ENCODE data around the gene GLI2. TPM values are rescaled to one million over a fixed set of nuclear protein-coding genes. Genes with fewer than 3 reads are reported as not detected.

GLI2 gene
- polyA plus RNA-seq, 4 donors: 1.2 to 3.6 TPM; not detected in 2

DNA sequence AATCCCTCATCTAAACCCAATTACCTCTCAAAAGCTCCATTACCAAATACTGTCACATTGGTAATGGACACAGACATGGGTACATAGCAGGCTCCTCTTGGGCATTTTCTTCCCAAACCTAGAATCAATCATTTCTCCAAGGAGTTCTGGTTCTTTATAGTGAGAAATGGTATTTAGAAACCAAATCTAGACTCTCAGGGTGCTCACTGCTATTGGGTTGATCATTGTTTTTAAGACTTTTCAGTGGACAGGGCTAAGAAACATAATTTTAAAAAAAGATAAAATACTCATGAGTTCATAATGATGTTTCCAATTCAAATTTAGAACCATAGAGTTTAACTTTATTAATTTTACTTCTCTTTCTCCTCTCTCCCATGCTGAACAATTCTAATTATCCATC lies 9.4 kb upstream of the GLI2 start:
- no peaks in the 10 kb centered on the region for H3K36me3 ChIP-seq (ENCODE audit: control insufficient read depth in 3 of 3, insufficient read depth in 2 of 3, low read depth in 1 of 3, low read length in 3 of 3)

DNA sequence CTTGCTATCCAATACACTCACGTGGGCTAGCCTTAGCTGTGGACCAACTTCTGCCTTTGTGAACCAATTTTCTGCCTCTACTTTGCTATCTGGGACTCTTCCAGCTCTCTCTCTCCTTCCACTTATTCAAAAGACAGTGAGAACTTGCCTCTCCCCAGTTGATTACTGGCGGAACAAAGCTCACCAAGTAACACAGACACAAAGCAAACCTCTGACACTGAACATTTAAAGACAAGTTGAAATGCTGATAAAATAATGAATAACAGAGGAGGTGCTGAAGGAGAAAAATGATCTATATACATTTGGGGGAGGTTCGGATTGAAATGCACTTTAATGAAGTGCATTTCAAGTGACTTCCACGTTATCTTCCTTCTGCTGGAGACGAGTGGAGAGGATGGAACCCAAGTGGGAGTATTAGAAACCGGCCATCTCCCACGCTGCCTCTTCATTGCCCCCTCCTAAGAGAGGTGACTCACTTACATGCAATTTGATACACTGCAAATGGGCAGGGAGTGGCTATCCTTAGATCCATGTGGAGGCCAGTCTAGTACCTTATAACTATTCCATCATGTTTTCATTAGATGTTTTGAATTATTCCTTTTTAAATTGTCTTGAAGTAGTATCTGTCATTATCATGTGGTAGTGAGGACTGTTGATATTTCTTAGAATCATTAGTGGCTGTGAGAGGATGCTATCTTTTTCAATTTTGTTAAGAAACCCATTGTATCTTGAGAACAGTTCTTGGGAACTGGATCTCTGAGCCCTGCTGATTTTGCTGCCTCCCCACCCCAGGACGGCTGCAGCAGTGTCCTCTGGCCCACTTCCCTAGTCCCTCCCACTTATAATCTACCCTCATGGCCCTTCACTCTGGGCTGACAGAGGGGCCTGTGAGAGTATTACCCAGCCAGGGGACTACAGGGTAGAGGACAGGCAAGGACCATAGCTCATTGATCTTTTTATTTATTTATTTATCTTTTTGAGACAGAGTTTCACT lies 6.0 kb upstream of the GLI2 start:
- peaks cover 1 to 34% (median 2%) of the 10 kb centered on the region in 3 donors for H3K27me3 ChIP-seq (ENCODE audit: control insufficient read depth in 3 of 3, insufficient read depth in 3 of 3, low read length in 3 of 3)
- DNase-seq (no peak), FAIRE-seq (no peak)
- H3K4me3 ChIP-seq (ENCODE audit: low read depth in 1 of 3, low read length in 3 of 3): no peak overlapping the region
- H3K4me1 ChIP-seq (ENCODE audit: control insufficient read depth in 3 of 3, insufficient read depth in 2 of 3, low read depth in 1 of 3, low read length in 2 of 3): no peaks in the 10 kb centered on the region
- 35 to 49% (median 35%) methylated on average over 8 of the region's 8 CpGs for WGBS, 3 donors
- H3K36me3 ChIP-seq (ENCODE audit: control insufficient read depth in 3 of 3, insufficient read depth in 2 of 3, low read depth in 1 of 3, low read length in 3 of 3): no peaks in the 10 kb centered on the region
- no peak overlapping the region for H3K27ac ChIP-seq (ENCODE audit: low read depth in 1 of 3, low read length in 2 of 3)
- H3K9me3 ChIP-seq (ENCODE audit: control insufficient read depth in 2 of 2, insufficient read depth in 1 of 2, low read depth in 1 of 2, low read length in 1 of 2): peaks cover 0 to 8% of the 10 kb centered on the region in 2 donors

More for the DNA sequence above, 9.4 kb upstream of the GLI2 start:
- Histone ChIP-seq H3K27ac (ENCODE audit: low read depth in 1 of 3, low read length in 2 of 3) (no peak overlapping the region), H3K4me1 (ENCODE audit: control insufficient read depth in 3 of 3, insufficient read depth in 2 of 3, low read depth in 1 of 3, low read length in 2 of 3) (no peaks in the 10 kb centered on the region), H3K27me3 (ENCODE audit: control insufficient read depth in 3 of 3, insufficient read depth in 3 of 3, low read length in 3 of 3) (peaks cover 0 to 21% (median 4%) of the 10 kb centered on the region in 3 donors), H3K4me3 (ENCODE audit: low read depth in 1 of 3, low read length in 3 of 3) (no peak overlapping the region), H3K9me3 (ENCODE audit: control insufficient read depth in 2 of 2, insufficient read depth in 1 of 2, low read depth in 1 of 2, low read length in 1 of 2) (peaks cover 0 to 11% of the 10 kb centered on the region in 2 donors)
- FAIRE-seq: no peak
- no peak for DNase-seq

DNA sequence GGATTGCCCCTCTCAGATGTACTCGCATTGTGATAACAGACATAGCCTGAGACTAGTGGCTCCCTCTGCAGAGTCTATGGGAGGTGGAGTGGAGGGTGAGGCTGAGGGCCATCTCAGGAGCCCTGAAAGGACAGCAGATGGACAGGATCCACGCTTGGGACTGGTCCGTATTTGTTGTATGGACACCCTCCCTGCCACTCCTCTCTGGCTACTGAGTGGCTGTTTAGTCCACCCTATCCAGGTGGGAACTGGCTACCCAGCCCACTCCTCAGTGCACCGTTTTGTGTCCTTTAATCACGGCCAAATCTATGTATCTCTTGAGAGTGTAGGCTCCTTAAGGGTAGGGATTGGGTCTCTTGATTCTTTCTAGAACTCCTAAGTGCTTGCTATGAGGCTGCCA lies 4.5 kb upstream of the GLI2 start:
- peaks cover 0 to 45% (median 9%) of the 10 kb centered on the region in 3 donors for H3K27me3 ChIP-seq (ENCODE audit: control insufficient read depth in 3 of 3, insufficient read depth in 3 of 3, low read length in 3 of 3)
- FAIRE-seq (no peak), DNase-seq (no peak)
- H3K4me3 ChIP-seq (ENCODE audit: low read depth in 1 of 3, low read length in 3 of 3): no peak overlapping the region
- 80 to 89% (median 81%) methylated on average over 5 of the region's 5 CpGs for WGBS, 3 donors
- H3K4me1 ChIP-seq (ENCODE audit: control insufficient read depth in 3 of 3, insufficient read depth in 2 of 3, low read depth in 1 of 3, low read length in 2 of 3): peaks cover 0 to under 1% (median 0%) of the 10 kb centered on the region in 3 donors
- H3K9me3 ChIP-seq (ENCODE audit: control insufficient read depth in 2 of 2, insufficient read depth in 1 of 2, low read depth in 1 of 2, low read length in 1 of 2): peaks cover 0 to under 1% of the 10 kb centered on the region in 2 donors
- no peaks in the 10 kb centered on the region for H3K36me3 ChIP-seq (ENCODE audit: control insufficient read depth in 3 of 3, insufficient read depth in 2 of 3, low read depth in 1 of 3, low read length in 3 of 3)
- no peak overlapping the region for H3K27ac ChIP-seq (ENCODE audit: low read depth in 1 of 3, low read length in 2 of 3)

DNA sequence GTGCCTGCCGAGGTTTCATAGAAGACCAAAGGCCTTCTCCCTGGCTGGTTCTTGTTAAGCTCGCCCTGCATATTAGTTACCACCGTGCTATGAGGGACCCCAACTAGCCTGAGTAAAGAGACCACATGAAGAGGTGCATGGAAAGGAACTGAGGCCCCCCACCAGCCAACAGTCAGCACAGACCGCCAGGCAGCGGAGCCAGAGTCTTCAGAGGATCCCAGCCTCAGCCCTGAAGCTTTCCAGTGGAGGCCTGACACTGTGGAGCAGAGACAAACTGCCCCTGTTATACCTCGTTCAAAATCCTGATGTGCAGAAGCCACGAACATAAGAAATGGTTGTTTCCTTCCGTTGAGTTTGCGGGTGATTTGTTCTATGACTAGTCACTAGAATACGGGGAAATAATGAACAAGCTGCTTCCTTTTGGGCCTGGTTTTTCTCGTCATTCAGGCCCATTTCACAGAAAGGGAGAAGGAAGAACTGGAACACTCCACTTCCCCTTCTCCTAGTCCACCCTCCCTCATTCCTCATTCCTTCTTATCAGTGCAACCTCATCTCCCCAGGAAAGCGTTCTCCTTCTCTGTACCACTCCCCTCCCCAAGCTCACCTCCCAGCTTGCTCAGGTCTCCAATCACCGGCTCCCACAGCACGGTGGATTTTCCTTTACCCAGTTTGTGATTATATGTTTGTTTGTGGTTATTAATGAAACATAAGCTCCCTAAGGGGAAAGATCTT lies 3.0 kb upstream of the GLI2 start:
- 66 to 78% (median 70%) methylated on average over 14 of the region's 14 CpGs for WGBS, 3 donors
- FAIRE-seq (no peak), DNase-seq (no peak)
- Histone ChIP-seq H3K36me3 (ENCODE audit: control insufficient read depth in 3 of 3, insufficient read depth in 2 of 3, low read depth in 1 of 3, low read length in 3 of 3) (no peaks in the 10 kb centered on the region), H3K9me3 (ENCODE audit: control insufficient read depth in 2 of 2, insufficient read depth in 1 of 2, low read depth in 1 of 2, low read length in 1 of 2) (no peaks in the 10 kb centered on the region), H3K4me3 (ENCODE audit: low read depth in 1 of 3, low read length in 3 of 3) (no peak overlapping the region), H3K4me1 (ENCODE audit: control insufficient read depth in 3 of 3, insufficient read depth in 2 of 3, low read depth in 1 of 3, low read length in 2 of 3) (peaks cover 0 to 11% (median 0%) of the 10 kb centered on the region in 3 donors), H3K27ac (ENCODE audit: low read depth in 1 of 3, low read length in 2 of 3) (no peak overlapping the region), H3K27me3 (ENCODE audit: control insufficient read depth in 3 of 3, insufficient read depth in 3 of 3, low read length in 3 of 3) (peaks cover 5 to 60% (median 12%) of the 10 kb centered on the region in 3 donors)

DNA sequence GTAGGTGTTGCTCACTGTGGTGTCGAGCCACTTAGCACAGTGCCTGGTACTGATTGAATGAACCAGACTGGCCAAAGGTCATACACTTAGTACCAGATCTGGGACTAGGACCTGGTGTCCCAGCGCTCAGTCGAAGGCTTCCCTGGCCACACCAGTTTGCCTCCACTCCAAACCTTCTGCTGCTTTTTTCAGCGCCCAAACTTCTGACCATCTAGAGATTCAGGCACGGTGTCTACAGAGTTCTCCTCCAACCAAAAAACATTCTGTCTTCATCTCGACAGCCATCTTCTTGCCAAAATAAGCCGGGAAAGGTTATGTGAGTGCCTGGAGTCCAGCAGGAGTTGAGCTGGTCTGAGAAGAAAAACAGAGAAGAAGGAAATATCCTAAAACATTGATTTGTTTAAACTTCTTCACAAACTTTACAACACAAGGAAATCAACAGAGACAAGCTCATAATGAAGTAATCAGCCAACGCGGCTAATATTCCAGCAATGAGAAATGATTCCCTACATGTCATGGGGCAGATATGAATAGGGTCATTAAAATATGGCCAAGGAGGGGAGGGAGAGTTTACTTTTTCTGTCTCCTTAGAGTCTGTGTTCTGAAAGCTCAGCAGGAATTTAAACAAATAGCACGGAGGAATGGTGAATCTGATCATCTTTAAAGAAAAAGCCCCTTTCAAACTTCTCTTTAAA lies 2.3 kb upstream of the GLI2 start:
- H3K36me3 ChIP-seq (ENCODE audit: control insufficient read depth in 3 of 3, insufficient read depth in 2 of 3, low read depth in 1 of 3, low read length in 3 of 3): no peaks in the 10 kb centered on the region
- H3K9me3 ChIP-seq (ENCODE audit: control insufficient read depth in 2 of 2, insufficient read depth in 1 of 2, low read depth in 1 of 2, low read length in 1 of 2): no peaks in the 10 kb centered on the region
- WGBS, 3 donors: 55 to 64% (median 56%) methylated on average over 10 of the region's 10 CpGs
- peak overlapping the region in 1 of 3 donors; percentile 42 for H3K27ac ChIP-seq (ENCODE audit: low read depth in 1 of 3, low read length in 2 of 3)
- DNase-seq (no peak), FAIRE-seq (no peak)
- H3K4me1 ChIP-seq (ENCODE audit: control insufficient read depth in 3 of 3, insufficient read depth in 2 of 3, low read depth in 1 of 3, low read length in 2 of 3): peaks cover 0 to 15% (median 0%) of the 10 kb centered on the region in 3 donors
- H3K27me3 ChIP-seq (ENCODE audit: control insufficient read depth in 3 of 3, insufficient read depth in 3 of 3, low read length in 3 of 3): peaks cover 5 to 67% (median 12%) of the 10 kb centered on the region in 3 donors
- H3K4me3 ChIP-seq (ENCODE audit: low read depth in 1 of 3, low read length in 3 of 3): no peak overlapping the region

DNA sequence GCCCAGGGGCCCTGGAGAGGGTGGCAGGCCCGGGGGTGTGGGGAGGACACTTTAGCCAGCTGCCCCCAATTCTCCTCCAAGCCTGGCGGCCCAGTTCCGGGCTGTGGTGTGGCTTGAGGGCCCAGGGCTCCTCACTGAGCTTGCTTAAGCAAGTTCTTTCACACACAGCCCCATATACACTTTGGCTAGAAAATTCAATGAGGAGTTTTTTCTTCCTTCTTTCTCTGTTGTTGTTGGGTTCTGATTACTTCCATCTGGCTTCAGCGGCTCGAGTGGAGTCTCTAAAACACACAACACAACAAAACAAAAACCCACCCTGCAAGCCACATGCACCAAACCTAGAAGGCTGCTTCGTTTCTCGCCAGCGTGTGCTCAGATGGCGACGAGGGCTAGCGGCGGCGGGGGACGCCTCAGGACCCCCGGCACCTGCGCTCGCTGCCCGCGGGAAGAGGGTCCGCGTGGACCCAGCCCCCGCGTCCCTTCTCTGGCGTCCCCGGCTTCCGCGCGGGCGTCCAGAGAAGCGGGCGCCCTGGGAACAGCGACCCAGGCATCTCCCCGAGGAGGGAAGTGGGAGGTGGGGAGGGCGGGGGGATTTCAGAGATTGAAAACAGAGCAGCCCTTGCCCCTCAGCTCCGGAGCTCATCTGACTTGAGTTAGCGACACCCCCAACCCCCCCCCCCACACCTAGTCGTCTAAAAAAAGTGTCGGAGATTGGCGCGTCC lies 577 bp upstream of the GLI2 start:
- Histone ChIP-seq H3K4me1 (ENCODE audit: control insufficient read depth in 3 of 3, insufficient read depth in 2 of 3, low read depth in 1 of 3, low read length in 2 of 3) (peaks cover 0 to 25% (median 0%) of the 10 kb centered on the region in 3 donors), H3K9me3 (ENCODE audit: control insufficient read depth in 2 of 2, insufficient read depth in 1 of 2, low read depth in 1 of 2, low read length in 1 of 2) (no peaks in the 10 kb centered on the region), H3K4me3 (ENCODE audit: low read depth in 1 of 3, low read length in 3 of 3) (peak overlapping the region in 1 of 3 donors; percentile 67), H3K27ac (ENCODE audit: low read depth in 1 of 3, low read length in 2 of 3) (peak overlapping the region in 2 of 3 donors; percentile 32 to 48), H3K36me3 (ENCODE audit: control insufficient read depth in 3 of 3, insufficient read depth in 2 of 3, low read depth in 1 of 3, low read length in 3 of 3) (no peaks in the 10 kb centered on the region), H3K27me3 (ENCODE audit: control insufficient read depth in 3 of 3, insufficient read depth in 3 of 3, low read length in 3 of 3) (peaks cover 12 to 78% (median 17%) of the 10 kb centered on the region in 3 donors)
- 11 to 18% (median 15%) methylated on average over 35 to 40 of the region's 40 CpGs for WGBS, 3 donors
- FAIRE-seq (no peak), DNase-seq (no peak)

DNA sequence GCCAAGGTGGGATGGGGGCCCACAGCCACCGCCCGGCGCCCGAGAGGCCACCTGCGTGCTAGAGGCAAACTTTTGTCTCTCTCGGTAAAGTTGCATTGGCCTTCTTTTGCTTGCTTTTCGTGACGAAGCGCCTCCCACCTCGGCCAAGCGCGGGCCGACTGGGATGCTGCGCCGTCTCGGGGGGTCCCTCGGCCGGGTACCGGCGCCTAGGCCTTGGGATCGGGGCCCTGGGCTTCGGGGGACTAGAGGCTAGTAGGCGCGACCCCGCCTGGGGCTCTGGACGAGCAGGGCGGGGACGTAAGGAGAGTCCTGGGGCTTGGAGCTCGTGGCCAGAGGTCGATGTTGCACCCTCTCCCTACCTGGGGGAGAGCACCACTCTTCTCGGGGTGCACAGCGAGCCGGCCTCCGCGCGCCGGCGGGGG lies 545 bp downstream of the GLI2 start:
- DNase-seq (peak in 1 of 2 donors; percentile 55), FAIRE-seq (no peak)
- whole genome bisulfite sequencing, 3 donors: 1 to 2% (median 2%) methylated on average over 30 to 38 of the region's 38 CpGs
- Histone ChIP-seq H3K4me3 (ENCODE audit: low read depth in 1 of 3, low read length in 3 of 3) (peak overlapping the region; percentile 9 to 67 (median 15)), H3K9me3 (ENCODE audit: control insufficient read depth in 2 of 2, insufficient read depth in 1 of 2, low read depth in 1 of 2, low read length in 1 of 2) (no peaks in the 10 kb centered on the region), H3K4me1 (ENCODE audit: control insufficient read depth in 3 of 3, insufficient read depth in 2 of 3, low read depth in 1 of 3, low read length in 2 of 3) (peaks cover 0 to 25% (median 0%) of the 10 kb centered on the region in 3 donors), H3K27me3 (ENCODE audit: control insufficient read depth in 3 of 3, insufficient read depth in 3 of 3, low read length in 3 of 3) (peaks cover 15 to 85% (median 17%) of the 10 kb centered on the region in 3 donors), H3K27ac (ENCODE audit: low read depth in 1 of 3, low read length in 2 of 3) (peak overlapping the region in 2 of 3 donors; percentile 18 to 80), H3K36me3 (ENCODE audit: control insufficient read depth in 3 of 3, insufficient read depth in 2 of 3, low read depth in 1 of 3, low read length in 3 of 3) (no peaks in the 10 kb centered on the region)
